GM18511 (cell line): Measurements from ENCODE around the gene SMAD9.

ENCODE experiments used
- ATAC-seq: cut with Tn5 transposase; IDR thresholded peaks from one replicate; pipeline ENCODE4 v1.9.1; 2021; ENCODE audit warnings: mild to moderate bottlenecking, moderate library complexity; ENCODE audit not compliant: unreplicated experiment

The SMAD9 gene

DNA sequence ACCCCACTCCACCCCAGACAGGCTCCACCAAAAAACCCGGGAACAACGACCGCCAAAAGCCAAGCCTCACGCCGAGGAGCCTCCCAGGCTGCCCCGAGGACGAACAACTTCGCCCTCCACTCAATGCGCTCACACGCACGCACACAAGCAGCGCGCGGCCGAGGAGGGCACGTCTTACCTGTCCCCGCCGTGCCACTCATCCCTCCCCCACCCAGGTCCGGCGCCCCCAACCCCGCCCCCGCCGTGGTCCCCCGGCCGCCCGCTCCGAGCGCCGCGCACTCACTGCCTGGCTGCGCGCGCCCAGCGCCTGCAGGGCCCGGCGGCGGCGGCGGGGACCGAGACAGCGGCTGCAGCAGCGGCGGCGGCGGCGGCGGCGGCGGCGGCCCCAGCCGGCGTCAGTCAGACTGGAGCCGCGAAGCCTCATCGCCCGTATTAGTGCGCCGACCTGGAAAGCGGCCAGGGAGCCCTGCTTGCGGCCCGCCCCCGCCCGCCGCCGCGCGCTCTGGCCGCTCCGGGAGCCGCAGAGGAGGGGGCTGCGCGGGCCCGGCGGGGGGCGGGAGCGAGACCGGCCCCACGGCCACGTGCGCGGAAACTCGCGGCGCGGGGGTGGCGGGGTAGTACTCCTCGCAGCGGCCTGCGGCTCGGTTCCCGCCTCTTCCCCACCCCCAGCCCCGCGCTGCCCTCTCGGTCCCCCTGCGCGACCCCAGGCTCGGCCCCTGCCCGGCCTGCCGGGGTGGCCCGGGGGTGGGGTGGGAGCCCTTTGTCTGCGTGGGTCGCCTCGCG, at the start of gene SMAD9:
SMAD9 (minus strand) TSS at position 406 of the 783 bp plus-strand sequence. CDS start 40,549 bp downstream, outside the sequence.
- ATAC-seq, result peak; percentile 77

DNA sequence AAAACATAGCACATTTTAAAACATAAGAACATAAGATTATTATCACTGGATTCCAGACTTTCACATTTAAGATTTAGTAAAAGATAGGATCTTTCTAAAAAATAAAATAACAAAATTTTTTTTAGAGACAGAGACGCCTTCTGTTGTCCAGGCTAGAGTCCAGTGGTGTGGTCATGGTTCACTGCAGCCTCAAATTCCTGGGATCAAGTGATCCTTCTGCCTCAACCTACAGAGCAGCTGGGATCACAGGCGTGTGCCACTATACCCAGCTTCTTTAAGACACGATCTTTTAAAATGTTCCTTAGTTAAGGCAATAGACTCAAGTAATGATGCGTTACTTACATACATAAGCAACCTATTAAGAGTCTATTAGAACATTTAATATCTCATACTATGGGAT, 46.4 kb upstream of the SMAD9 start:
- no peak for ATAC-seq

DNA sequence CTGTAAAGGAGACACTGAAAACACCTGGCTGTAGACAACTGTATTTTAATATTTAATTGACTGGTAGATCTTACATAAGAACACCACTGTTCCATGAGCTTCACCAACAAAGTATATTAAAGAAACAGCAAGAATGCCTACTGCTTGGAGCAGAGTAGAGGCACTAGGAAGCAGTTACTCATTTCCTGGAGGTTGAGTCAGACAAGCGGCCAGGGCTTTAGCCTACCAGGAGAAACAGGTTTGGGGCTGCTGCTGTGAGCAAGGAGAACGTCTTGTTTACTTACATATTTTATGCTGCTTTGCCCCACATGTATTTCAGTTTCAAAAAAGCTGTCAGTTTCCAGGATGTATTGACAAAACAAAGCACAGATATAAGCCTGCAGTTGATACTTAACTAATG, 45.7 kb upstream of the SMAD9 start:
- ATAC-seq, result no peak

DNA sequence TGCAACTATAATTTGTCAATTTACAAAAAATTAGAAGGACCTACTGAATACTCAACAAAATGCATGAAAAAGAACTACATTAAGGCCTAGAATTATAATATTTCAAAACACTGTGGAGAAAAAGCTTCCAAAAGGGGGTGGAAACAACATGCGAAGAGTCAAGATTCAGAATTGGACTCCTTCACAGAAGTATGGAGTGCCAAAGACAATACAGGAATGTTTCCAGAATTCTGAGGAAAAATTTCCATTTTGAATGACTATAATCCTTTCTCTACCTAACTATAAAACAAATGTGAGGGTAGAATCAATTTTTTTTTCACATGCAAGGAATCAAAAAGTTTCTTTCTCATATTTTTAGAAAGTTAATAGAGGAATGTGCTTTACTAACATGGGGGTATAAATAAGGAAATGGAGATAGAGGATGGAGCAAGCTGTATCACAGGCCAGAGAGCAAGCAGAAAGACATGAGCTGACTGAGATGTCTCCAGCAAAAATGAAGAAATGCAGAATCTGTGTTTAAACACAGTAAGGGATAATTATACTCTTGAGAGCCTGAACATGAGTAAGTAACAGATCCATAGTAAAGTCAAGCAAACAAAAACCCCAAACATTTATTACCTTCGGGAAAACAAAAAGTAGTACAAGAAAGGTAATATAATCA, 39.5 kb upstream of the SMAD9 start:
- no peak for ATAC-seq

DNA sequence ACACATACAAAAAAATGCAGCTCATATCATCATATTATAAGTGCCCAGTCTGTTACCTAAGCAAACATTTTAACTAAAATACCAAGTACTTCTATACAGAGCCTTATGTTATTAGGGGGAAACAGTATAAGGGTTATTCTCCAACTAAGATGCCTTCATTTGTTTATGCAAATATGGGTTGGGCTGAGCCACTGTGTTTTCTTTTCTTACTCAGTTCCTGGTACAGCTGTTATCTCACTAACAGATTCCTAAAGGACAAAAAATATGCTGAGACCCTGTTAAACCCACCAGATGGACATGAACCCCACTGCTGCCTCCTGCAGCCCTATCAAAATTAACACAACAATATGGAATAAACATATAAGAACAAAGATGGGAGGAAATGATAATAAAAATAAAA, 34.5 kb upstream of the SMAD9 start:
- no peak for ATAC-seq

GRCh38 chr13:36950920-36951319, 30.9 kb upstream of the SMAD9 start:
- no peak for ATAC-seq

DNA sequence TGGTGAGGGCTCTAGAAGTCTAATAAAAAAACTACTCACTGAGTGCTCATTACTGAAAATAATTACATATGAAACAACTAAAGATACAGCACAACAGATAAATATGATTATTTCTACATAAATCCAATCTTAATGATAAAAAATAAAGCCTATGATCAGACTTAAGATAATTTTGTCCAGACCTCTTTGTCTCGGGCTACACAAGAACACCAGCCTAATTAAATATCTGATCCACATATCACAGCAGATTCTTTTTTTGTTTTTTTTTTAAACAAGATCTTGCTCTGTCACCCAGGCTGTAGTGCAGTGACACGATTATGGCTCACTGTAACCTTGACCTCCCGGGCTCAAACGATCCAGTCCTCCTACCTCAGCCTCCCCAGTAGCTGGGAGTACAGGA, 30.3 kb upstream of the SMAD9 start:
- no peak for ATAC-seq

GRCh38 chr13:36945078-36945477, 25.0 kb upstream of the SMAD9 start:
- ATAC-seq, result no peak

GRCh38 chr13:36925603-36926002, 5.6 kb upstream of the SMAD9 start:
- ATAC-seq, result no peak

- no peak for ATAC-seq
Measured at GRCh38 chr13:36924001-36924400, 4.0 kb upstream of the SMAD9 start.

- no peak for ATAC-seq
Measured at GRCh38 chr13:36921631-36922301, 1.7 kb upstream of the SMAD9 start.

DNA sequence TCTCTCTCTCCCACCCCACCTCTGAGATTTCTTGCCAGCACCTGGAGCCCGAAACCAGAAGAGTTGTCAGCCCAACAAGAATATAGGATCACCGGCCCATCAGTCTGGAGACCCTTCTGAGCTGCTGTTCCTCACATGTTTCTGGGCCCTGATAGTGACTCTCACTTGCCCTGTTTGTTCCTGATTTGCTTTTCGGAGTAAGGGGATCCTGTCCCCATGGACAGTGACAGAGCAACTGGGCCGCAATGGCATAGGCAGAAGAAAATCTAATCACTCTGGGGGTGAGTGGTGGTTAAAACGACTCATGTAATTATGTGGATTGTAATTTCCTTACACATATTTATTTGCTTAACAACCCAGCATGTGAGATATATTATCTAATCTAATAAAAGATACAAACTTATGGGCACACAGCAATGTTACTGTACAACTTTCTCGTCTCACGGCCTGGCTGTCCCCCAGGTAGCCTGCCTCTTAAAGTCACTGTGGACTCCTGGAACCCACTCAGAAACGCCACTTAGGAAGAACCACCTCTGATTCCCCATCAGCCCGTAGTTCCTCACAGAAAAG, 663 bp upstream of the SMAD9 start:
- no peak for ATAC-seq

DNA sequence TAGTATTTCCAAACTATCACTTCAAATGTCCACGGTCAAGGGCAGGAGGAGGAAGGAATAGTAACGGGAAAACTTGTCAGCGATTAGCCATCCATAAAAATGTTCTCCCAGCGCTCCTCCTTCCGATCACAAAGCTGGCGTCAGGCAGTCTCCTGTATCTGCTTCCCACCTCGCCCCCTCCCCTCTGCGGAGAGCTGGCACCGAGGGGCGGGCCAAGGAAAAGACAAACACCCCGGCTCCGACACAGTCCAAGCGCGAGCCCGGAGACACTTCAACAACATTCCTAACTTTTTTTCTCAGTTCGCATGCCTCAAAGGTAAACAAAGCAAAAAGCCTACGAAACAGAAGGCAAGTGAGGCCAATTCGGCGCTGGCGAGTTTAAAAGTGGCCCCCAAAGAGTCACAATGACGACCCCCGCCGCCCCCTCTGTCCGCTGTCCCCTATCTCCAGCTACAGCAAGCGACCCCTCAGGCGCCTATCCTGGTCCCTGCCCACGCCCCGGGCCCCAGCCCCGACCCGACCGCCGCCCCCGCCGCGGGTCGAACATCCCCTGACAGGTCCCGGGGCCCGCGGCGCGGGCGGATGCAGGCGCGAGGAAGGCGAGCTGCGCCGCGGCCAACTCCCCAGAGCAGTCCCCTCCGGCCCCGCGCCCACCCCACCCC, 736 bp downstream of the SMAD9 start:
- peak; percentile 39 for ATAC-seq

DNA sequence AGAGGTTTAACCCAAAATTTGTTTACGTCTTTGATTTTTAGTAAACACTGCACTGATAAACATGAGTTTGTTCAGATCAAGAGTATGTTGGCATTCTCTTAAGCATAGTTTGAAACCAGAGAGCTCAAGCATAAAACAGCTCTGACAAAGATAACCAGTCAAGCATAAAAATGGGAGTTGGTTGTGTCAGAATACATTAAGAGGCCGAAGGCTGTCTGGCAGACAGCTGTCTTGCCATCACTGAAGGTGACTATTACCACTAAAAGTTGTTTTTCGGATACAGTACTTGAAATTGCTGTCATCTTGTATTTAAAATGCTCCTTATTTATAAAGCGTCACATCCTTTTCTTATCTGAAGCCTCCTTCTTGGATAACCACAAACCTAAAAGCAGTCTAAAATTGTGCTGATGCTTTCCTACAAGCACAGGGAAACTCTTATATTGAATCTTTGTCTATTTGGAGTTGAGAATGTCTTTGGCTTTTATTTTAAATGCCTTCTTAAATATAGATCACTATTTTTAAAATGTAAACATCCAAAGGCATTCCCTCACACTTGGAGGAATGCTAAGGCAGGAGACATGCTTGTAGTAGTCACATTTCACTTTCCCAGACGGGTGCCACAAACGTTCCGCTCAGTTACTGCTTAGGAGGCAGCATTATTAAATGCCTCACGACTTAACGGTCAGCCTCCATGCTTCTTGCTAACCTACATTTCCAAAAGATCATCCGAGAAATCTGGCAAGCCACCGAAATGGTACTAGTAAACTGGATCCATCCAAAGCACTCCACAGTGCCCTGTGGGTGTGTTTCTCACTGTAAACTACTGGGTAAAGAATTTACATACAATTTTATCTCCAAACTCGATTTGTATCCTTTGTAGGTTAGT, 1.5 kb downstream of the SMAD9 start:
- no peak for ATAC-seq

DNA sequence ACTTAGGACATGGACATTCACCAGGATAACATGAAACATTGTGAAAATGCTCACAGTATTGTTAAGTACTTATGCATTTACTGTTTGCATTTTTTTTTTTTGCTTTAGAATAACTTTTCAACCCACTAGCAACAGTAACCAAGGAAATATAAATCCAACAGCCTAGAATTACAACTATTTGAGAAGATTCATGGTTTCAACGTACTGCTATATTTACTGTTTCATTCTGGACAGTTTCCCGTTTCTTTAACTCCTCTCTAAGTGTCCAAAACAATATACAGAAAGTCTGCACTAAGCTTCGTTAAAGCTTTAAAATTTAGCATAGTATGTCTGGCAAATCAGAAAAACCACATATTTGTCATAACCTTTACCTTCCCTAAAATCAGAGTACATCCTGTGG, 2.7 kb downstream of the SMAD9 start:
- ATAC-seq, result no peak

GRCh38 chr13:36915896-36916640, 4.0 kb downstream of the SMAD9 start:
- no peak for ATAC-seq

- no peak for ATAC-seq
Measured at GRCh38 chr13:36915106-36915505, 4.9 kb downstream of the SMAD9 start.

GRCh38 chr13:36914648-36915047, 5.4 kb downstream of the SMAD9 start:
- no peak for ATAC-seq

- ATAC-seq, result no peak
Measured at GRCh38 chr13:36913463-36913862, 6.6 kb downstream of the SMAD9 start.
